GM03348 (cell line): ENCODE results near the gene TMEM259.

Experiments used
- DNase-seq: peaks from one replicate; pipeline ENCODE4 v3.0.0; 2012; ENCODE audit warnings: low spot score

Gene TMEM259

GRCh38 chr19:1016647-1017114 is 4.2 kb downstream of the TMEM259 start:
- DNase-seq, result peak; percentile 56

GRCh38 chr19:1015782-1016646 is 4.9 kb downstream of the TMEM259 start:
- DNase-seq, result no peak

- DNase-seq, result no peak
These were observed 5.7 kb downstream of the TMEM259 start for GRCh38 chr19:1015061-1015781.

GRCh38 chr19:1014161-1015060 is 6.5 kb downstream of the TMEM259 start:
- no peak for DNase-seq

- DNase-seq, result no peak
These were observed 7.7 kb downstream of the TMEM259 start for GRCh38 chr19:1013218-1013617.

- no peak for DNase-seq
These were observed 8.6 kb downstream of the TMEM259 start for GRCh38 chr19:1012334-1012733.

- no peak for DNase-seq
These were observed 9.0 kb downstream of the TMEM259 start for GRCh38 chr19:1011831-1012333.

- no peak for DNase-seq
These were observed 10.1 kb downstream of the TMEM259 start for GRCh38 chr19:1010586-1011510.

- no peak for DNase-seq
These were observed 10.9 kb downstream of the TMEM259 start for GRCh38 chr19:1009981-1010538.

- no peak for DNase-seq
These were observed 11.6 kb downstream of the TMEM259 start for GRCh38 chr19:1009041-1009980.

GRCh38 chr19:1008268-1009040 is 12.5 kb downstream of the TMEM259 start:
- no peak for DNase-seq

- DNase-seq, result no peak
These were observed 13.3 kb downstream of the TMEM259 start for GRCh38 chr19:1007399-1008251.

- DNase-seq, result no peak
These were observed 14.1 kb downstream of the TMEM259 start for GRCh38 chr19:1006711-1007398.

- DNase-seq, result no peak
These were observed 15.9 kb downstream of the TMEM259 start for GRCh38 chr19:1004803-1005664.

GRCh38 chr19:1004204-1004802 is 16.6 kb downstream of the TMEM259 start:
- no peak for DNase-seq

GRCh38 chr19:1003283-1003682 is 17.6 kb downstream of the TMEM259 start:
- DNase-seq, result no peak
